WTC11 (cell line): Measurements from ENCODE around the gene CACNA2D3. TPM values are rescaled to one million over a fixed set of nuclear protein-coding genes. Genes with fewer than 3 reads are reported as not detected.

Source experiments
- ATAC-seq: fragments of 200-7000 bp; cut with Tn5 transposase; 2 replicates; pipeline ENCODE4 v1.10.0; 2021; ENCODE audit warnings: mild to moderate bottlenecking, moderate library complexity
- CTCF ChIA-PET: fragments of 300-600 bp; sonication (Branson Sonifier 250); formaldehyde crosslinking; loops from one replicate; lab custom pipeline; 2021; ENCODE audit warnings: antibody characterized with exemption; lab: Charles Lee
- POLR2A ChIA-PET: fragments of 350-600 bp; sonication (Branson Sonifier 250); formaldehyde crosslinking; loops from one replicate; lab custom pipeline; 2021; ENCODE audit warnings: antibody characterized with exemption; lab: Charles Lee
- DNase-seq: peaks from one replicate; pipeline ENCODE4 v3.0.0; 2021; ENCODE audit warnings: low spot score
- H3K27ac Mint-ChIP-seq: 2 replicates; pipeline ENCODE4 v1.8.0; 2021; ENCODE audit warnings: mixed read lengths
- H3K27me3 Mint-ChIP-seq: 2 replicates; pipeline ENCODE4 v1.8.0; 2021; ENCODE audit warnings: low read depth, mild to moderate bottlenecking, moderate library complexity, mixed read lengths
- H3K36me3 Mint-ChIP-seq: 2 replicates; pipeline ENCODE4 v1.8.0; 2021; ENCODE audit warnings: mixed read lengths
- H3K4me1 Mint-ChIP-seq: 2 replicates; pipeline ENCODE4 v1.8.0; 2022; ENCODE audit warnings: mixed read lengths
- H3K4me3 Mint-ChIP-seq: 2 replicates; pipeline ENCODE4 v1.8.0; 2021; ENCODE audit warnings: mild to moderate bottlenecking, moderate library complexity, mixed read lengths
- H3K9me3 Mint-ChIP-seq: 2 replicates; pipeline ENCODE4 v1.8.0; 2021; ENCODE audit warnings: mixed read lengths
- ARID4B ChIP-seq: sonication (generic); formaldehyde crosslinking; IDR thresholded peaks from 2 replicates; pipeline ENCODE4 v1.8.0; 2023; ENCODE audit warnings: missing genetic modification reagents, mild to moderate bottlenecking, borderline replicate concordance
- CREM ChIP-seq: sonication (generic); formaldehyde crosslinking; IDR thresholded peaks from 2 replicates; pipeline ENCODE4 v1.8.1; 2022; ENCODE audit warnings: mild to moderate bottlenecking, missing genetic modification reagents, moderate library complexity
- E2F5 ChIP-seq: sonication (generic); formaldehyde crosslinking; IDR thresholded peaks from 2 replicates; pipeline ENCODE4 v1.8.1; 2022; ENCODE audit warnings: mild to moderate bottlenecking, moderate library complexity, missing genetic modification reagents
- FOXP4 ChIP-seq: sonication (generic); formaldehyde crosslinking; IDR thresholded peaks from 2 replicates; pipeline ENCODE4 v1.8.0; 2022; ENCODE audit warnings: mild to moderate bottlenecking, missing genetic modification reagents
- GRHL2 ChIP-seq: fragments of 250-450 bp; sonication (Bioruptor Pico); IDR thresholded peaks from 2 replicates; pipeline ENCODE4 v1.8.0; 2022; ENCODE audit warnings: mild to moderate bottlenecking, moderate library complexity; ENCODE audit not compliant: insufficient replicate concordance, severe bottlenecking
- GTF2I ChIP-seq: fragments of 250-450 bp; sonication (Bioruptor Pico); conservative IDR thresholded peaks from 2 replicates; pipeline ENCODE4 v1.4.0; 2021; ENCODE audit warnings: mild to moderate bottlenecking
- NR1H2 ChIP-seq: sonication (generic); formaldehyde crosslinking; IDR thresholded peaks from 2 replicates; pipeline ENCODE4 v1.9.0; 2021; ENCODE audit warnings: mild to moderate bottlenecking, moderate library complexity, missing genetic modification reagents
- RORB ChIP-seq: fragments of 250-450 bp; sonication (Bioruptor Pico); IDR thresholded peaks from 2 replicates; pipeline ENCODE4 v1.9.0; 2021; ENCODE audit warnings: mild to moderate bottlenecking
- TEAD1 ChIP-seq: sonication (generic); formaldehyde crosslinking; IDR thresholded peaks from 2 replicates; pipeline ENCODE4 v1.8.0; 2022; ENCODE audit warnings: mild to moderate bottlenecking, missing genetic modification reagents
- ZBTB43 ChIP-seq: sonication (generic); formaldehyde crosslinking; IDR thresholded peaks from 2 replicates; pipeline ENCODE4 v1.8.1; 2023; ENCODE audit warnings: mild to moderate bottlenecking, missing genetic modification reagents
- ZNF219 ChIP-seq: sonication (generic); formaldehyde crosslinking; IDR thresholded peaks from 2 replicates; pipeline ENCODE4 v1.8.0; 2023; ENCODE audit warnings: missing genetic modification reagents, mild to moderate bottlenecking, borderline replicate concordance
- ZNF396 ChIP-seq: fragments of 250-450 bp; sonication (Bioruptor Pico); IDR thresholded peaks from 2 replicates; pipeline ENCODE4 v1.8.0; 2021; ENCODE audit warnings: mild to moderate bottlenecking, moderate library complexity, borderline replicate concordance
- ZNF671 ChIP-seq: fragments of 250-450 bp; sonication (Bioruptor Pico); IDR thresholded peaks from 2 replicates; pipeline ENCODE4 v1.8.0; 2021; ENCODE audit warnings: mild to moderate bottlenecking
- ZSCAN18 ChIP-seq: fragments of 250-450 bp; sonication (Bioruptor Pico); IDR thresholded peaks from 2 replicates; pipeline ENCODE4 v2.1.2; 2022; ENCODE audit warnings: mild to moderate bottlenecking, moderate library complexity
- total RNA-seq: library from RNA; stranded (reverse); gene quantifications from 3 replicates; pipeline ENCODE4 v1.2.3, GENCODE V29; 2021
- TF ChIP-seq, protein P1 (sequence below): sonication (generic); formaldehyde crosslinking; conservative IDR thresholded peaks from 2 replicates; pipeline ENCODE4 v1.8.1; 2023; ENCODE audit warnings: mild to moderate bottlenecking, low read depth, missing genetic modification reagents, moderate library complexity
- TF ChIP-seq, protein P2 (sequence below): sonication (generic); formaldehyde crosslinking; IDR thresholded peaks from 2 replicates; pipeline ENCODE4 v1.8.1; 2023; ENCODE audit warnings: mild to moderate bottlenecking, missing genetic modification reagents, moderate library complexity
- TF ChIP-seq, protein P3 (sequence below): sonication (generic); formaldehyde crosslinking; IDR thresholded peaks from 2 replicates; pipeline ENCODE4 v1.8.1; 2023; ENCODE audit warnings: mild to moderate bottlenecking, moderate library complexity, missing genetic modification reagents

Gene CACNA2D3
- total RNA-seq, 1 experiment from 2014 or later: 5.0 TPM

DNA sequence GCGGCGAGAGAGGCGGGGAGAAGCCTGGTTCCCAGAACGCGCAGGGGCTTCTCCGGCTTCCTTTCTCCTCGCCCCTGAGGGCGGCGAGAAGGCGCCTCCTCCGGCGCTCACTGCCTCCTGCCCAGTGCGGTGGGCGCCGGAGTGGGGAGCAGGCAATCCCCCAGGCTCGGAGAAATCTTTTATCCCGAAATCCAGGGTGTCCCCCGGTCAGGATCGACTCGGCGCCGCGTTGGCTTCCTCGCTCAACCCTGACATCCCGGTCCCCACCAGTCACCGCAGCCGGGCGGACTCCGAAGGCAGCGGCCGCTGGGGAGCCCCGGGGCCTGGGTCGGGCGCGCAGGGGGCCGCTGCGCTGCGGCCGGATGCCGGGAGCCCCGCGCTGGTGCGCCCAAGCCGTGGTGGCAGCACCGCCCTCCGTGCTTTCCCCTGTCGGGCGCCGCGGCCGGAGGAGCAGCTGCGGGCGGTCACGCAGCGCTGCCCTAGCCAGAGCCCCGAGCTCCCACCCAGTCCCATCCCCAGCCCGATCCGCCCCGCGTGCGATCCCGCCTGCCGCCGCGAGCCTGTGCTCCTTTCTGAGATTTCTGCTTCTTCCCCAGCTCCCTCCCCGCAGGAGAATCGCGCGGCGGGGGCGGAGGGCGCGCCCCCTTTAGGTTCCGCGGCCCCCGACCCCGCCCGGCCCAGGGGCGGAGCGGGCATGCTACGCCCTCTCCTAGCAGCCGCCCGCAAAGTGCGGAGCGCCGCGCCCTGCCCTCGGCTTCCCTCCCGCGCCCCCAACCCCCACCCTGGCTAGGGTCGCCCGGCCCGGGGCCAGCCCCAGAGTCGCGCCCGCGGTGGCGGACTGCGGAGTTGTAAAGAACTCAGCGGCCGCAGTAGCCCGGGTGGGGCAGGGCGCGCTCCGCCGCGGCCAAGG lies 683 bp upstream of the CACNA2D3 start (continued):
- TF ChIP-seq, protein P1, sequence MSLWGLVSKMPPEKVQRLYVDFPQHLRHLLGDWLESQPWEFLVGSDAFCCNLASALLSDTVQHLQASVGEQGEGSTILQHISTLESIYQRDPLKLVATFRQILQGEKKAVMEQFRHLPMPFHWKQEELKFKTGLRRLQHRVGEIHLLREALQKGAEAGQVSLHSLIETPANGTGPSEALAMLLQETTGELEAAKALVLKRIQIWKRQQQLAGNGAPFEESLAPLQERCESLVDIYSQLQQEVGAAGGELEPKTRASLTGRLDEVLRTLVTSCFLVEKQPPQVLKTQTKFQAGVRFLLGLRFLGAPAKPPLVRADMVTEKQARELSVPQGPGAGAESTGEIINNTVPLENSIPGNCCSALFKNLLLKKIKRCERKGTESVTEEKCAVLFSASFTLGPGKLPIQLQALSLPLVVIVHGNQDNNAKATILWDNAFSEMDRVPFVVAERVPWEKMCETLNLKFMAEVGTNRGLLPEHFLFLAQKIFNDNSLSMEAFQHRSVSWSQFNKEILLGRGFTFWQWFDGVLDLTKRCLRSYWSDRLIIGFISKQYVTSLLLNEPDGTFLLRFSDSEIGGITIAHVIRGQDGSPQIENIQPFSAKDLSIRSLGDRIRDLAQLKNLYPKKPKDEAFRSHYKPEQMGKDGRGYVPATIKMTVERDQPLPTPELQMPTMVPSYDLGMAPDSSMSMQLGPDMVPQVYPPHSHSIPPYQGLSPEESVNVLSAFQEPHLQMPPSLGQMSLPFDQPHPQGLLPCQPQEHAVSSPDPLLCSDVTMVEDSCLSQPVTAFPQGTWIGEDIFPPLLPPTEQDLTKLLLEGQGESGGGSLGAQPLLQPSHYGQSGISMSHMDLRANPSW (CRISPR knock-in tag): no peak
- TF ChIP-seq ZSCAN18 (CRISPR knock-in tag): no peak
- TF ChIP-seq ARID4B (CRISPR knock-in tag): peak; percentile 65; the same call in 1 of the 2 replicates
- TF ChIP-seq, protein P2, sequence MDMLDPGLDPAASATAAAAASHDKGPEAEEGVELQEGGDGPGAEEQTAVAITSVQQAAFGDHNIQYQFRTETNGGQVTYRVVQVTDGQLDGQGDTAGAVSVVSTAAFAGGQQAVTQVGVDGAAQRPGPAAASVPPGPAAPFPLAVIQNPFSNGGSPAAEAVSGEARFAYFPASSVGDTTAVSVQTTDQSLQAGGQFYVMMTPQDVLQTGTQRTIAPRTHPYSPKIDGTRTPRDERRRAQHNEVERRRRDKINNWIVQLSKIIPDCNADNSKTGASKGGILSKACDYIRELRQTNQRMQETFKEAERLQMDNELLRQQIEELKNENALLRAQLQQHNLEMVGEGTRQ (CRISPR knock-in tag): no peak
- TF ChIP-seq GTF2I (CRISPR knock-in tag): no peak
- no peak for TF ChIP-seq TEAD1
- TF ChIP-seq ZNF219 (CRISPR knock-in tag): no peak
- no peak for TF ChIP-seq NR1H2 (CRISPR knock-in tag)
- no peak for TF ChIP-seq E2F5
- no peak for TF ChIP-seq ZNF671 (CRISPR knock-in tag)
- TF ChIP-seq, all 79 proteins: peak for 8

DNA sequence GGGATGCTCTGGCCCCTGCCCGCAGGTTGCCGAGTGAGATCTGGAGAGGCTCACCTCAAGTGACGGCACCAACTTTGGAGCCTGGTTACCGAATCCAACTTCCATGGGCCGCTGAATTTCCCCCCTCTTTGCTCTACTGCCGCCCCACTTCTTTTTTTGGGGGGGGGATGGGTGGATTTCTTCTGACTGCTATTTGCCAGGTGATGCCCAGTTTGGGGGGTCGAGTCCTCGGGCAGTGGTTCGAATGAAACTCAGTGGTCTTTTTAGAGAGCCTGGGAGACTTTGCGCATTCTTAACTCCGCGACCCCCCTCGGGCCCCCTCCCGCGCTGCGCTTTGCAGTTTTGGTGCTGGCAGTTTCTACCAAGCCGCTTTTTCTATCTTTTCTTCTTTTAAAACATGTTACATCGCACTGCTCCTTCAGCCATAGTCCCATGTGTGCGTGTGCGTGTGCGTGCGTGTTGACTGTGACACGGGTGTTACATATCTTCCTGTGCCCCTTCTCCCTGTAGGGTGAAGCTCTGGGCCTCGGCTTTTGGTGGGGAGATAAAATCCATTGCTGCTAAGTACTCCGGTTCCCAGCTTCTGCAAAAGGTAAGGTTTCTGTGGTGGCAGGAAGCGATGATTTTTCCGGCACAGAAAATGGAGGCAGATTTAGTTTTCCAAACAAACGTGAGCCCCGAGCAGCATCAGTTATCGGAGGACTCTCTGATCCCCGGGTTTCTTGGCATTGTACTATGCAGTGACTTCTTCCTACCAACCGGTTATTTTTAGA lies 837 bp downstream of the CACNA2D3 start:
- Mint-ChIP-seq H3K9me3 (no peaks in the 10 kb centered on the region), H3K27ac (no peak overlapping the region), H3K36me3 (no peaks in the 10 kb centered on the region), H3K4me1 (peaks cover 44% of the 10 kb centered on the region), H3K27me3 (peaks cover 56% of the 10 kb centered on the region), H3K4me3 (peak overlapping the region; percentile 89)
- POLR2A ChIA-PET: no interaction called here
- DNase-seq: no peak
- ATAC-seq: peak; percentile 1; the same call in 1 of the 2 replicates
- CTCF ChIA-PET: interaction anchor here (1.6 to 2.3 kb wide), 2 partner anchors 23 to 185 kb away, joined by 3 to 8 read pairs; no protein-coding TSS in a partner anchor
- TF ChIP-seq ZNF396 (CRISPR knock-in tag): no peak
- TF ChIP-seq, protein P3, sequence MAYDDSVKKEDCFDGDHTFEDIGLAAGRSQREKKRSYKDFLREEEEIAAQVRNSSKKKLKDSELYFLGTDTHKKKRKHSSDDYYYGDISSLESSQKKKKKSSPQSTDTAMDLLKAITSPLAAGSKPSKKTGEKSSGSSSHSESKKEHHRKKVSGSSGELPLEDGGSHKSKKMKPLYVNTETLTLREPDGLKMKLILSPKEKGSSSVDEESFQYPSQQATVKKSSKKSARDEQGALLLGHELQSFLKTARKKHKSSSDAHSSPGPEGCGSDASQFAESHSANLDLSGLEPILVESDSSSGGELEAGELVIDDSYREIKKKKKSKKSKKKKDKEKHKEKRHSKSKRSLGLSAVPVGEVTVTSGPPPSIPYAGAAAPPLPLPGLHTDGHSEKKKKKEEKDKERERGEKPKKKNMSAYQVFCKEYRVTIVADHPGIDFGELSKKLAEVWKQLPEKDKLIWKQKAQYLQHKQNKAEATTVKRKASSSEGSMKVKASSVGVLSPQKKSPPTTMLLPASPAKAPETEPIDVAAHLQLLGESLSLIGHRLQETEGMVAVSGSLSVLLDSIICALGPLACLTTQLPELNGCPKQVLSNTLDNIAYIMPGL (CRISPR knock-in tag): no peak
- no peak for TF ChIP-seq CREM
- no peak for TF ChIP-seq FOXP4 (CRISPR knock-in tag)
- TF ChIP-seq RORB (CRISPR knock-in tag): no peak
- no peak for TF ChIP-seq GRHL2 (CRISPR knock-in tag)
- no peak for TF ChIP-seq ZBTB43
- TF ChIP-seq GTF2I (CRISPR knock-in tag): no peak
